Adipose tissue (tissue), 3 donors: Measurements from ENCODE around the gene NRAP. TPM values are rescaled to one million over a fixed set of nuclear protein-coding genes. Genes with fewer than 3 reads are reported as not detected.

Experiments
- H3K27ac ChIP-seq: one replicate; pipeline ENCODE4 v1.5.1; 2013; ENCODE audit warnings: low read depth, low read length
- WGBS, 3 donors: extraction: QIAGEN DNeasy Blood & Tissue Kit; methylation state at CpG; one replicate each; pipeline ENCODE4 v1.1.7; 2013; 5-methylcytosine and 5-hydroxymethylcytosine counted together
- polyA plus RNA-seq, 3 donors: library from polyadenylated mRNA; stranded (reverse); fragments of 200-250 nt; gene quantifications; one replicate each; pipeline ENCODE4 v1.2.3, GENCODE V29; 2013
- donor health status: healthy with polysubstance abuse.
- donor health status: Bipolar disorder and iron deficiency.
- donor health status: healthy.

NRAP gene
- polyA plus RNA-seq, 3 donors = 0.04 to 0.22 (median 0.07) TPM

DNA sequence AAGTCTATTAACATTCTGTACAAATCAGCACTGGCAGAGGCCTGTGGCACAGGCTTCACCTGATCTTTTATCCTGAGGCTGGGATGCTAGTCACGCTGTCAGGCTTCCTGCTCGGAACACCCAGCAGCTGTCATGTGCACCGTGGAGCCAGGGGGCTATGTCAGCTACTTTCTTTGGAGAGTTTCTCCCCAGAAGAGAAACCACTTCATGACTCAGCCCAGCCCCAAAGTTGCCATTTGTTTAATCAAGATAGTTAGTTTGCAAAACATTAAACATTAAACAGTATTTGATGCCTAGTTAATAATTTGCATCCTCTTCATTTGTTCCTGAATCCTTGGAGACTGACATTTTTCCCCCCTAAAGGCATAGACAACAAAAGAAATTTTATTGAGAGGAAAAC is 111.1 kb downstream of the NRAP start, which contains the start of gene HABP2:
HABP2 (plus strand) TSS at position 353 of the 400 bp plus-strand sequence. CDS start 69 bp downstream, outside the sequence.
- no peak within 1 kb of the TSS for H3K27ac ChIP-seq
- 34 to 80% (median 71%) methylated on average over 3 of the region's 3 CpGs for WGBS, 3 donors

DNA sequence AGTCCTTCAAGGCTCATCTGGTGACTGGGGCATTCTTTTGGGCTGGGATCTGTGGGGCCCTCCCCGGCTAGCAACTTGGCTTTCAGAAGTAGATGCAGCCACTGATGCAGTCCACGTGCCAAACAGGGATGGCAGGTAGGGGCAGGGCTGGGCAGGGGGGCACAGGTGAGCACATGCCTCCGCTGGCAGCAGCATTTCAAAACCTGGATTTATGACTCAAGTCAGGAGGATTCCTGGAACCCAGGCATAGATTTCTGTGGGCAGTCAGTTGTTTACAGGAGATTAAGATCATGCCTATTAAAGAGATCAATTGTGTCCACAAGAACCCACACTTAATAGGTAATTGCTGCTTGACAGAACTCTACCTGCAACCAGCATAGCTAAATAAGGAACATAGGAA is 111.8 kb downstream of the NRAP start:
- 85 to 90% (median 88%) methylated on average over 3 of the region's 3 CpGs for WGBS, 3 donors

GRCh38 chr10:113550365-113550764 is 113.5 kb downstream of the NRAP start:
- WGBS, 3 donors = 39 to 56% (median 48%) methylated on average over 6 of the region's 6 CpGs
- H3K27ac ChIP-seq = no peak overlapping the region

More for the DNA sequence above, 111.8 kb downstream of the NRAP start:
- no peak overlapping the region for H3K27ac ChIP-seq

- no peak overlapping the region for H3K27ac ChIP-seq
- WGBS, 3 donors = 84 to 90% (median 86%) methylated on average over 6 of the region's 6 CpGs
Measured at GRCh38 chr10:113549856-113550255, 114.0 kb downstream of the NRAP start.

GRCh38 chr10:113547426-113547825 is 116.4 kb downstream of the NRAP start:
- 94 to 98% (median 96%) methylated on average over 2 of the region's 2 CpGs for WGBS, 3 donors
- no peak overlapping the region for H3K27ac ChIP-seq

- 100% methylated on average over 1 of the region's 1 CpG for WGBS, 3 donors
- no peak overlapping the region for H3K27ac ChIP-seq
Measured at GRCh38 chr10:113544392-113544791, 119.4 kb downstream of the NRAP start.

DNA sequence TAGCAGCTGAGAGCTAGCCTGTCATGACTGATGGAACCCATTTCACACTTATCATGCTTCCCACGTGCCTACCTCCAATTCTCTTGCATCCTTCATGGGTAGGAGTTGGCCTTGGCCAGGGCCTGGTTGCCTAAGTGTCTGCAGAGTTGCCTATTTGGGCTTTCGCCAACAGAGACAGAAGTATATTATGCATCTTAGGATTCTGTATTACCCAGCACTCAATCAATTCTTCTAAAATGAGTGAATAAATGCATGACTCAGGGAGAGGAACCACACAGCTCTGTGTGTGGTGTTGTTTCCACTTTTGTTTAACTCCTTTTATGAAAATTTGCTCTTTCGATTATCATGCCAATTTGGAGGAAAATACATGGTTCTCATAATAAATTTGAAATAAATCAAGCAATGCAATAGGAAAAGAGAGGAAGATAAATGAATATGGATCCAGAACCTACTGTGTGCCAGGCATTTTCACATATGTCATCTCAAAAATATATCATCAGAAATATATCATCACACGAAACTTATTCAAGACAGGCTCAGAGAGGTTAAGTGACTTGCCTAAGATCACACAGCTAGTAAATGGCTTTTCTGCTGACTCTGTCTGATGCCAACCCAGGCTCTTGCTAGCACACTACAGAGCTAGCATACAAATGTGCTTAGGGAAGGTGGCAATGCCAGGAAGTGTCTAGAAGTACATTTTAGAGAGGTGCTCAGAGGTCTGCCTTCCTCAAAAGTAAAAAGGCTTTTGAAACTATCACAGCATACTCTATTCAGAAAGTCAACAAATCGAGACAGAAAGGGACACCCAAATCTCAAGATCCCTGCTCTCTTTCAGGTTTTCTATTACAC is 120.5 kb downstream of the NRAP start:
- H3K27ac ChIP-seq = no peak overlapping the region
- WGBS, 3 donors = 82 to 89% (median 82%) methylated on average over 5 of the region's 5 CpGs

DNA sequence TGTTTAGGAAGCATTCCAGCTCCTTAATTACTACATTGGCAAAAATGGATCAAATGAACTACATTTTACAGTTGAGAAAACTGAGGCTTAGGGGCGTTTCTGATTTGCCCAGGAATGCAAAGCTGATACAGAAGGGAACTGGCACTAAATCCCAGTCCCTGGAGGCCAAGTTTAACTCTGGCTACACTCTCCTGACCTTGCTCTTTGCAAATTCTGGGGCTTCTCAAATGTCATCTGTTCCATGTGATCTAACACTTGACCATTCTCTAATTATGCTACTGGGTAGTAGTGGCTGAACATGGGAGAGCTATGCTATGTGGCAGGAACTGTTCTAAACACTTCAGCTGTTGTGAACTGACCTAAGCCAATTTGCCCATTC is 122.3 kb downstream of the NRAP start:
- WGBS, 3 donors = 27 to 80% (median 67%) methylated on average over 1 of the region's 1 CpG
- no peak overlapping the region for H3K27ac ChIP-seq

- WGBS, 3 donors = 40 to 93% (median 85%) methylated on average over 7 of the region's 7 CpGs
- no peak overlapping the region for H3K27ac ChIP-seq
Measured at GRCh38 chr10:113540845-113541548, 122.8 kb downstream of the NRAP start.

DNA sequence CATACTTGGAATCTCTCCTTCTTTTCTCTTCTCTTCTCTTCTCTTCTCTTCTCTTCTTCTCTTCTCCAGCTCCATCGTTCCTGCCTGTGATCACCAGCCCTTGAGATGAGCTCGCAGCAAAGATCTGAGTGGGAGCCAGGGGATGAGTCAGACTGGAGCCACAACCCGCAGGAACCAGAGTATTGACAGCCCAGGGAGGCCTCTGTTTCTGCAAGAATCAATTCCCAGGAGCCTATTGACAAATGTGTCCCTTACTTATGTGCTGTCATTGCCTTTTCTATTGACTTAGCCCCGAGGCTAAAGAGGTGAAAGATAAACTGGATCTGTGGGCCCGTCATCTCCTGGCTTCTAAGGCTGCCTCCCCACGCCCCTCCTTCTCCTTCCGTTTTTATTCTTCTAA is 124.1 kb downstream of the NRAP start:
- WGBS, 3 donors = 65 to 73% (median 67%) methylated on average over 7 of the region's 7 CpGs
- H3K27ac ChIP-seq = no peak overlapping the region

Other genes with a start within 250 kb of the NRAP start
- gene HABP2, start 111.0 kb downstream of the NRAP start, polyA plus RNA-seq = 1 to 10 TPM in 1 of 3 donors, under 1 TPM in 1, not detected in 1; 0.09 to 5.2 TPM
- gene CASP7, start 15.9 kb upstream of the NRAP start, polyA plus RNA-seq = 10 to 100 TPM; 15.8 to 25.8 (median 16.3) TPM
- gene PLEKHS1, start 87.6 kb upstream of the NRAP start, polyA plus RNA-seq = 1 to 10 TPM in 1 of 3 donors, under 1 TPM in 1, not detected in 1; 0.01 to 4.2 TPM
- 1 to 10 TPM; 1.6 to 2.5 (median 2.2) TPM for gene DCLRE1A, start 190.0 kb upstream of the NRAP start, polyA plus RNA-seq
- 1 to 10 TPM; 2.7 to 4.9 (median 4.3) TPM for gene NHLRC2, start 190.6 kb upstream of the NRAP start, polyA plus RNA-seq